GM12878 (cell line): ENCODE data around the gene TACSTD2. TPM values are rescaled to one million over a fixed set of nuclear protein-coding genes. Genes with fewer than 3 reads are reported as not detected.

Experiments used
- ATAC-seq: fragments of 200-7000 bp; cut with Tn5 transposase; 3 replicates; pipeline ENCODE4 v1.9.1; 2020; ENCODE audit warnings: mild to moderate bottlenecking, moderate library complexity
- BruUV-seq: library from RNA; stranded (reverse); fragments of 400-500 nt; replicated peaks from 2 replicates; lab custom pipeline; 2021; lab: Mats Ljungman, UMichigan
- CTCF ChIA-PET: fragments of 300-600 bp; sonication (Branson Sonifier 250); formaldehyde crosslinking; extraction: SDS; loops from one replicate; lab custom pipeline; 2021; ENCODE audit warnings: inconsistent platforms; lab: Yijun Ruan, JAX
- POLR2A ChIA-PET: fragments of 350-600 bp; formaldehyde crosslinking; extraction: SDS; loops from one replicate; lab custom pipeline; 2021; ENCODE audit warnings: inconsistent platforms; lab: Charles Lee
- RAD21 ChIA-PET: fragments of 300-600 bp; sonication (Branson Sonifier 250); formaldehyde crosslinking; loops from one replicate; lab custom pipeline; 2023; ENCODE audit warnings: antibody characterized with exemption; ENCODE audit not compliant: unreplicated experiment; lab: Charles Lee
- SMC1A ChIA-PET: fragments of 300-600 bp; sonication (Branson Sonifier 250); formaldehyde crosslinking; loops from one replicate; lab custom pipeline; 2023; ENCODE audit not compliant: unreplicated experiment, uncharacterized antibody; lab: Charles Lee
- DNase-seq: peaks from one replicate; pipeline ENCODE4 v3.0.0-alpha.2; 2011; ENCODE audit warnings: low read depth, low spot score
- FAIRE-seq: peaks from 3 replicates; lab custom pipeline; 2011; peaks lifted over from hg19 to GRCh38; lab: Jason Lieb, UNC
- H2AFZ ChIP-seq: 2 replicates; pipeline ENCODE4 v1.6.0; 2011; ENCODE audit warnings: low read depth, low read length, control low read depth; ENCODE audit not compliant: control insufficient read depth
- H3K27ac ChIP-seq: 2 replicates; pipeline ENCODE4 v1.5.1; 2011; ENCODE audit warnings: control low read depth; ENCODE audit not compliant: control insufficient read depth, insufficient read depth
- H3K27me3 ChIP-seq, 2 experiments: replicated peaks in 1 of 2; 2 replicates each; pipeline versions ENCODE4 v1.6.0 to v1.6.1; 2011; ENCODE audit warnings: low read length in 1 of 2; ENCODE audit not compliant: control insufficient read depth in 2 of 2, insufficient read depth in 2 of 2
- H3K36me3 ChIP-seq, 2 experiments: 2 replicates each; pipeline ENCODE4 v1.5.1; 2011; ENCODE audit warnings: low read length in 1 of 2; ENCODE audit not compliant: control insufficient read depth in 2 of 2, insufficient read depth in 2 of 2
- H3K4me1 ChIP-seq: 2 replicates; pipeline ENCODE4 v1.6.1; 2011; ENCODE audit warnings: mild to moderate bottlenecking, low read length, moderate library complexity, mixed read lengths; ENCODE audit not compliant: control insufficient read depth, insufficient read depth
- H3K4me2 ChIP-seq: 2 replicates; pipeline ENCODE4 v1.6.0; 2011; ENCODE audit warnings: control low read depth; ENCODE audit not compliant: control insufficient read depth, insufficient read depth
- H3K4me3 ChIP-seq: fragments of 200-600 bp; sonication (generic); 2 replicates; pipeline ENCODE4 v1.5.1; 2016
- H3K79me2 ChIP-seq: 2 replicates; pipeline ENCODE4 v1.6.0; 2011; ENCODE audit warnings: low read length; ENCODE audit not compliant: control insufficient read depth, insufficient read depth
- H3K9ac ChIP-seq: 2 replicates; pipeline ENCODE4 v1.8.0; 2011; ENCODE audit warnings: low read length, control low read depth, mixed read lengths; ENCODE audit not compliant: control insufficient read depth, insufficient read depth
- H3K9me3 ChIP-seq: replicated peaks from 3 replicates; pipeline ENCODE4 v1.5.1; 2011; ENCODE audit warnings: mild to moderate bottlenecking, low read length; ENCODE audit not compliant: control insufficient read depth, insufficient read depth
- H4K20me1 ChIP-seq: 2 replicates; pipeline ENCODE4 v1.6.0; 2011; ENCODE audit not compliant: control insufficient read depth, insufficient read depth
- CREM ChIP-seq: IDR thresholded peaks from 2 replicates; pipeline ENCODE4 v1.6.1; 2014; ENCODE audit warnings: antibody characterized with exemption, low read depth
- FOS ChIP-seq: IDR thresholded peaks from 3 replicates; pipeline ENCODE4 v1.6.1; 2011; ENCODE audit warnings: borderline replicate concordance; ENCODE audit not compliant: insufficient read length; ENCODE audit errors: extremely low read depth
- IRF4 ChIP-seq: IDR thresholded peaks from 2 replicates; pipeline ENCODE4 v1.6.1; 2011; ENCODE audit warnings: low read depth, low read length
- KAT2A ChIP-seq: conservative IDR thresholded peaks from 2 replicates; pipeline ENCODE4 v1.6.1; 2011; ENCODE audit warnings: low read depth, low read length; ENCODE audit not compliant: control insufficient read depth
- KDM1A ChIP-seq: fragments of 200-600 bp; sonication (generic); IDR thresholded peaks from 2 replicates; pipeline ENCODE4 v1.6.1; 2016; ENCODE audit warnings: borderline replicate concordance
- MEF2A ChIP-seq: IDR thresholded peaks from 2 replicates; pipeline ENCODE4 v1.6.1; 2011; ENCODE audit warnings: low read depth, mild to moderate bottlenecking, low read length, moderate library complexity; ENCODE audit not compliant: insufficient read depth
- NR2F1 ChIP-seq: fragments of 450-650 bp; conservative IDR thresholded peaks from 2 replicates; pipeline ENCODE4 v1.6.1; 2017; ENCODE audit warnings: mild to moderate bottlenecking
- NRF1 ChIP-seq: conservative IDR thresholded peaks from 2 replicates; pipeline ENCODE4 v1.6.1; 2011; ENCODE audit warnings: mild to moderate bottlenecking, low read depth, low read length, improper control_type of control experiment
- RB1 ChIP-seq: fragments of 450-650 bp; formaldehyde crosslinking; IDR thresholded peaks from 2 replicates; pipeline ENCODE4 v1.6.1; 2017; ENCODE audit warnings: mild to moderate bottlenecking, borderline replicate concordance
- RUNX3 ChIP-seq: IDR thresholded peaks from 2 replicates; pipeline ENCODE4 v1.6.1; 2012; ENCODE audit warnings: low read length, inconsistent platforms
- SIN3A ChIP-seq: IDR thresholded peaks from 2 replicates; pipeline ENCODE4 v1.6.1; 2012; ENCODE audit warnings: low read depth, low read length, improper control_type of control experiment
- SMARCA5 ChIP-seq: fragments of 450-650 bp; IDR thresholded peaks from 2 replicates; pipeline ENCODE4 v1.6.1; 2017; ENCODE audit warnings: mild to moderate bottlenecking
- SPI1 ChIP-seq: IDR thresholded peaks from 2 replicates; pipeline ENCODE4 v1.6.1; 2011; ENCODE audit warnings: low read depth, mild to moderate bottlenecking, low read length, moderate library complexity, borderline replicate concordance; ENCODE audit not compliant: insufficient read depth
- SRF ChIP-seq, 2 experiments: IDR thresholded peaks; 2 replicates each; pipeline ENCODE4 v1.6.1; 2011; ENCODE audit warnings: low read depth in 2 of 2, low read length in 2 of 2, mild to moderate bottlenecking in 1 of 2, moderate library complexity in 1 of 2
- WGBS: methylation state at CpG from one replicate; pipeline ENCODE4 v1.1.6; 2016; ENCODE audit warnings: low lambda C conversion rate; ENCODE audit not compliant: insufficient replicate concordance, insufficient coverage; ENCODE audit errors: missing lambda C conversion rate; 5-methylcytosine and 5-hydroxymethylcytosine counted together
- in situ Hi-C: fragments of 300-500 bp; cut with MboI; formaldehyde crosslinking; loops from 9 replicates; pipeline ENCODE4 v1.14.3; 2018; ENCODE audit warnings: mixed read lengths
- intact Hi-C: fragments of 100-400 bp; cut with micrococcal nuclease; formaldehyde crosslinking; loops from one replicate; pipeline ENCODE4 v1.14.2; 2022; ENCODE audit not compliant: unreplicated experiment
- polyA plus RNA-seq, 11 experiments: library from polyadenylated mRNA; depleted of rRNA in 4 of 11; unstranded in 6 of 11; stranded (reverse) in 5 of 11; fragments of >200 nt; fragmentation: Nextera tagmentation in 4 of 11; fragmentation: Illumina TruSeq in 1 of 11; extraction: Ambion mirVana in 4 of 11; extraction: Trizol in 1 of 11; gene quantifications; 1 replicate in 1 of 11; 2 replicates in 10 of 11; pipeline versions ENCODE4 v1.2.1 to v1.2.3, GENCODE V29; 2011 to 2016; ENCODE audit warnings: inconsistent platforms in 2 of 11, missing spikeins in 2 of 11, low read depth in 1 of 11
- total RNA-seq, 4 experiments: library from RNA; depleted of rRNA in 3 of 4; stranded (reverse); fragments of >200 nt in 3 of 4; fragmentation: Illumina TruSeq in 1 of 4; extraction: Trizol in 1 of 4; gene quantifications; 2 replicates each; pipeline versions ENCODE4 v1.2.1 to v1.2.3, GENCODE V29; 2013 to 2021

TACSTD2 gene
- total and polyA plus RNA-seq, 10 of the 15 experiments (the other 5 are each of a cell fraction or from before 2014, with no cell fraction given) = 0.56 to 9.4 (median 3.7) TPM

GRCh38 chr1:58580186-58580585 lies 3.1 kb upstream of the TACSTD2 start:
- no peak for ATAC-seq
- WGBS = 0% methylated on average over 1 of the region's 1 CpG
- ChIA-PET CTCF (interaction anchor here (3.5 kb wide), 1 partner anchor 72 kb away, joined by 13 read pairs; no protein-coding TSS in a partner anchor), SMC1A (interaction anchor here (0.8 kb wide), 1 partner anchor 64 kb away, joined by 3 read pairs; no protein-coding TSS in a partner anchor)
- Histone ChIP-seq H3K9me3 (peaks cover 7% of the 10 kb centered on the region; the same call in 1 of the 3 replicates), H3K27me3 (no peaks in the 10 kb centered on the region), H2AFZ (no peak overlapping the region), H3K4me3 (no peak overlapping the region)
- in situ Hi-C loops = no loop called here
- TF ChIP-seq RB1 = no peak
- TF ChIP-seq SIN3A = no peak
- TF ChIP-seq NRF1 = no peak
- TF ChIP-seq RUNX3 = peak; percentile 37; the same call in 1 of the 2 replicates
- no peak for TF ChIP-seq KAT2A
- TF ChIP-seq FOS = no peak
- TF ChIP-seq SRF (IDR thresholded peaks at IDR 0.05; ENCODE audit: low read depth in 2 of 2, low read length in 2 of 2) = no peak
- TF ChIP-seq, all 136 proteins: peak for 1
- H3K4me2 ChIP-seq = no peak overlapping the region
- FAIRE-seq (no peak), DNase-seq (no peak)
- H3K9ac ChIP-seq = no peak overlapping the region
- intact Hi-C loops = no loop called here
- H3K79me2 ChIP-seq = no peaks in the 10 kb centered on the region
- POLR2A ChIA-PET = no interaction called here
- no TSS peak for BruUV-seq
- peaks cover 33% of the 10 kb centered on the region for H3K4me1 ChIP-seq
- no peaks in the 10 kb centered on the region for H4K20me1 ChIP-seq
- no peaks in the 10 kb centered on the region for H3K36me3 ChIP-seq
- RAD21 ChIA-PET = no interaction called here
- H3K27ac ChIP-seq = no peak overlapping the region

GRCh38 chr1:58577654-58578030 lies 590 bp upstream of the TACSTD2 start:
- ATAC-seq (no peak; the same call in 2 of the 3 replicates), DNase-seq (no peak), FAIRE-seq (no peak)
- ChIA-PET RAD21 (no interaction called here), POLR2A (no interaction called here), SMC1A (interaction anchor here (0.8 to 2.3 kb wide), 5 partner anchors 10 to 75 kb away, joined by 3 to 9 read pairs (median 4); no protein-coding TSS in a partner anchor), CTCF (interaction anchor here (1.5 to 1.7 kb wide), 2 partner anchors 32 to 61 kb away, joined by 3 read pairs; no protein-coding TSS in a partner anchor)
- TF ChIP-seq NR2F1 = no peak
- no peak for TF ChIP-seq MEF2A
- TF ChIP-seq CREM = no peak
- no peak for TF ChIP-seq RUNX3
- no peak for TF ChIP-seq KDM1A
- no peak for TF ChIP-seq IRF4
- TF ChIP-seq SMARCA5 = no peak
- TF ChIP-seq SPI1 = 0 out of 2 replicates have a peak, but pooled peaks have one; percentile 5
- in situ Hi-C loops = no loop called here
- intact Hi-C loops = loop anchor here (1.0 kb wide), 1 partner anchor 31 kb away; the partner anchor contains the start of gene OMA1
- H3K27ac ChIP-seq = peak overlapping the region; percentile 69
- H3K9me3 ChIP-seq = peaks cover 7% of the 10 kb centered on the region; the same call in 1 of the 3 replicates
- peaks cover 37% of the 10 kb centered on the region for H3K4me1 ChIP-seq
- WGBS = 24% methylated on average over 3 of the region's 3 CpGs
- peak overlapping the region; percentile 83 for H3K4me2 ChIP-seq
- 0 out of 2 replicates have a peak overlapping the region, but pooled peaks have one; percentile 18 for H3K9ac ChIP-seq
- no peaks in the 10 kb centered on the region for H4K20me1 ChIP-seq
- TSS peak; percentile 84 for BruUV-seq
- H3K4me3 ChIP-seq = peak overlapping the region; percentile 45; the same call in 1 of the 2 replicates
- peak overlapping the region; percentile 9; the same call in 1 of the 2 replicates for H2AFZ ChIP-seq
- H3K79me2 ChIP-seq = no peaks in the 10 kb centered on the region
- no peaks in the 10 kb centered on the region for H3K27me3 ChIP-seq
- H3K36me3 ChIP-seq = no peaks in the 10 kb centered on the region
